ENCODE data around the gene THSD7A.

THSD7A gene

DNA sequence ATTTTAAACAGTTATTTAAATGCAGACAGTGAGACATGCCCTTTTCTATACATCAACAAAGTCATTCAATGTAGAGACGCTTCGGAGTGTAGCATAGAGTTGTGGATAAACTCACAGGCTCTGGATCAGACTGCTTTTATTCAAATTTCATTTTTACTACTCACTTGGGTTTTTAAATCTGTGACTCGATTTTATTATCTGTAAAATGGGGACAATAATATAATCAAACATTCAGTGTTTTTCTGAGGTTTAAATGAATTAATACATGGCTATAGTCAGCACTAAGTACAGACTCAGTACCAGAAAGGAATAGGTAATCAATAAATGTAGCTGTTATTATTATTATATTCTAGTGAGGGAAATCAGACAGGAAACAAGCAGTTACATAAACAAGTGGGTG, 43.4 kb downstream of the THSD7A start:
- TF ChIP-seq, protein P1, sequence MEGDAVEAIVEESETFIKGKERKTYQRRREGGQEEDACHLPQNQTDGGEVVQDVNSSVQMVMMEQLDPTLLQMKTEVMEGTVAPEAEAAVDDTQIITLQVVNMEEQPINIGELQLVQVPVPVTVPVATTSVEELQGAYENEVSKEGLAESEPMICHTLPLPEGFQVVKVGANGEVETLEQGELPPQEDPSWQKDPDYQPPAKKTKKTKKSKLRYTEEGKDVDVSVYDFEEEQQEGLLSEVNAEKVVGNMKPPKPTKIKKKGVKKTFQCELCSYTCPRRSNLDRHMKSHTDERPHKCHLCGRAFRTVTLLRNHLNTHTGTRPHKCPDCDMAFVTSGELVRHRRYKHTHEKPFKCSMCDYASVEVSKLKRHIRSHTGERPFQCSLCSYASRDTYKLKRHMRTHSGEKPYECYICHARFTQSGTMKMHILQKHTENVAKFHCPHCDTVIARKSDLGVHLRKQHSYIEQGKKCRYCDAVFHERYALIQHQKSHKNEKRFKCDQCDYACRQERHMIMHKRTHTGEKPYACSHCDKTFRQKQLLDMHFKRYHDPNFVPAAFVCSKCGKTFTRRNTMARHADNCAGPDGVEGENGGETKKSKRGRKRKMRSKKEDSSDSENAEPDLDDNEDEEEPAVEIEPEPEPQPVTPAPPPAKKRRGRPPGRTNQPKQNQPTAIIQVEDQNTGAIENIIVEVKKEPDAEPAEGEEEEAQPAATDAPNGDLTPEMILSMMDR (IDR thresholded peaks at IDR 0.05; ENCODE audit: control insufficient read depth, extremely low read depth, insufficient read depth) = no peak
- no peak for DNase-seq (ENCODE audit: low read depth)
- no peak overlapping the region for H3K4me3 ChIP-seq (ENCODE audit: low read depth, low read length)

DNA sequence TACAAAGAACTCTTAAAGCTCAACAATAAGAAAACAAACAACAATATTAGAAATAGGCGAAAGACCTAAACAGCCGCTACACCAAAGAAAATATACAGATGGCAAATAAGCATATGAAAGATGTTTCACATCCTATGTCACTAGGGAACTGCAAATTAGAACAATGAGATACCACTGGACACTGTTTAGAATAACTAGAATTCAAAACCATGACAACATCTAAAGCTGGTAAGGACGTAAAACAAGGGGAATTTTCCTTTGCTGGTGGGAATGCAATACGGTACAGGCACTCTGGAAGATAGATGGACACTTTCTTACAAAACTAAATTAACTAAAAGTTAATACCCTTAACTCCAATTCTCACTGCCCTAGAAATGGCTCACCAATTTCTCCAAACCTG, 44.5 kb downstream of the THSD7A start:
- no peak overlapping the region for H3K4me3 ChIP-seq (ENCODE audit: low read depth, low read length)
- TF ChIP-seq, protein P1 (IDR thresholded peaks at IDR 0.05; ENCODE audit: control insufficient read depth, extremely low read depth, insufficient read depth) = no peak
- no peak for DNase-seq (ENCODE audit: low read depth)

DNA sequence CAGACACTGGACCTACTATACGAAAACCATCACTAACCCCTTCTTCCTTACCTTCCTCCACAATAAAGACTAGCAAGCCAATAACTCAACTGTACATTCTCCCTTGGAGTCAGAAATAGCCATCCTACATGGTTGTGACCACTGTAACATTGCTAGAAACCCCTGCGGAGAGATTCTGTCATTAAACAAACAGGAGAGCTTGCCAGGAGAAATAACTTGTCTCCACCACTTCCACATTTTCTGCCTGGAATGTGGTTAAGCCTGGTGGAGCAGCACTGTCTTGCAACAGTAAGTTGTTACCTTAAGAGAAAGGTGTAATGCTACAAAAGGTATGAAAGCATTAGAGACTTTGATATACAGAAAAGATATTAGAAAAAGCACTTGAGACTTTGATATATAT, 45.8 kb downstream of the THSD7A start:
- peak; percentile 32 for DNase-seq (ENCODE audit: low read depth)
- H3K4me3 ChIP-seq (ENCODE audit: low read depth, low read length) = no peak overlapping the region
- TF ChIP-seq, protein P1 (IDR thresholded peaks at IDR 0.05; ENCODE audit: control insufficient read depth, extremely low read depth, insufficient read depth) = no peak

DNA sequence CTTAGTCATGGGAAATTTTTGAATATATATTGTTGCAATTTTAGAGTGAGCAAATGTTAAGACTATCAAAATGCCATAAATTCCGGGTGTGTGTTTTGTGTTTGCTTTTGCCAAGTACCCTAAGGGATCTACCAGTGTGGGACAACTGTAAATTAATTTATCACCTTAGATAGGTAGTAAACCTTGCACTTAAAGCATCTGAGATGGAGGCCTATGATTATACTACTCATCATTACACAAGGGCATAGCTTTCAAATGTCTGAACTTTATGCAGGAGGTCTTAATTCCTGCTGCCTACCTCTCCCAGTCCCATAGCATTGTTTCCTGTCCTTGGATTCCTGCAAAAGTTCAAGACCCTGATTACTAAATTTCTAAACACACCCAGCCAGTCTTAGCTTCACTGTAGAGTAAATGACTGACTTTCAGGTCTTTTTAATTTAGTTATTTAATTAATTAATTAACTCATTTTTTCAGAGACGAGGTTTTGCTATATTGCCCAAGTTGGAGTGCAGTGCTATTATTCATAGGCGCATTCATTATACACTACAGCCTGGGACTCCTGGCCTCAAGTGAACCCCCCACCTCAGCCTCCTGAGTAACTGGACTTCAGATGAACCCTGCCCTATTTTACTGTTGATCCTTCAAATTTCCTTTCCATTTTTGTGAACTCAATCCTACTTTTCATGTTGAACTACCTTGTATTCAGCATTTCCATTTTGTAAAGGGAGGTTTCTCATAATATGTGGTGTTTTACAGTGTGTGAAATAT, 47.0 kb downstream of the THSD7A start:
- TF ChIP-seq, protein P1 (IDR thresholded peaks at IDR 0.05; ENCODE audit: control insufficient read depth, extremely low read depth, insufficient read depth) = no peak
- H3K4me3 ChIP-seq (ENCODE audit: low read depth, low read length) = no peak overlapping the region
- no peak for DNase-seq (ENCODE audit: low read depth)

DNA sequence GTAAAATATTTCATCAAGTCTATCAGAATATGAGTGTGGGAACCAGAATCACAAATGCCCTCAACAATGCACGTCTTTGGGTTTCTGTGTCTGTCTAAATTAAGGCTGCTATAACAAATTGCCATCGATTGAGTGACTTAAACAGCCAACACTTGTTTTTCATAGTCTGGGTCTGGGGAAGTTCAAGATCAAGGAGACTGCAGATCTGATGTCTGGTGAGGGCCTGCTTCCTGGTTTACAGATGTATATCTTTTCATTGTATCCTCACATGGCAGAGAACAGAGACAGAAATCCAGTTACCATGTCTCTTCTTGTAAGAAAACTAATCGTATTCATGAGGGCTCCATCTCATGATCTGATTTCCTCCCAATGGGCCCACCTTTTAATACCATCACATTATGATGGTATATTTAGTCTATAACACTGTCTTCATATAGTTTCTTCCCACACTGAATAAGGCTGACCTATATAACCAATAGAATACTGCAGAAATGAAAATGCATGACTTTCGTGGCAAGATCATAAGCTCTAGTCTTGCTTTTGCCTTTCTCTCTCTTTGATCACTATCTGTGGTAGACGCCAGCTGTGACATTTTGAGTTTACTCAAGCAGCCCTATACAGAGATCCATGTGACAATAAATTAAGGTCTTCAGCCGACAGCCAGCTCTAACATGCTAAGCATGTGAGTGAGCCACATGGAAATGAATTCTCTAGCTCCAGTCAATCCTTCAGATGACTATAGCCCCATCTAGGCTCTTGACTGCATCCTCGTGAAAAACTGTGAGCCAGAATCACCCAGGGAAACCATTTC, 51.9 kb downstream of the THSD7A start:
- no peak for DNase-seq (ENCODE audit: low read depth)
- TF ChIP-seq, protein P1 (IDR thresholded peaks at IDR 0.05; ENCODE audit: control insufficient read depth, extremely low read depth, insufficient read depth) = no peak
- no peak overlapping the region for H3K4me3 ChIP-seq (ENCODE audit: low read depth, low read length)

DNA sequence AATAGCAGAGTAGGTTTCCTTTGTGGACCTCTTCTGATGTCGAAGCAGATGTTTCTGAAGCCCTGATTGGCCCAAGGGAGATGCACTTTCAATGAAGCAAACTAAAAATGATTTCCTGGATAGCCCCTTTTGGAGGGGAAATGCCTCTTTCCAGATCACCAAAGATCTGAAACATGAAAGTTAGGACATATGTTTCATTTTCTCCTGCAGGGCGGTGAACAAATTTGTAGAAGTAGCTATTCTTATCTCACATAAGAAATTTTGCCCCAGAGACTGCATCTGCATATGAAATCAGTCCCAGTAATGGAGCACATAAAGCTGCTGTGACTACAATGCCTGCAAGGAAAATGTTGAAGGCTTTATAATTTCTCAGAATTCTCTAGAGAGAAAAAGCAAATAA, 56.0 kb downstream of the THSD7A start:
- DNase-seq (ENCODE audit: low read depth) = no peak
- TF ChIP-seq, protein P1 (IDR thresholded peaks at IDR 0.05; ENCODE audit: control insufficient read depth, extremely low read depth, insufficient read depth) = no peak

More for the DNA sequence above, 56.0 kb downstream of the THSD7A start:
- no peak overlapping the region for H3K4me3 ChIP-seq (ENCODE audit: low read depth, low read length)

Data from LNCaP clone FGC (cell line).